Right renal pelvis (tissue), 4 donors: ENCODE results near the gene TSPAN3. TPM values are rescaled to one million over a fixed set of nuclear protein-coding genes. Genes with fewer than 3 reads are reported as not detected.

Experiments used
- DNase-seq, 4 donors: peaks; one replicate each; pipeline ENCODE4 v3.0.0-alpha.2; 2013; ENCODE audit warnings: low read depth in 4 of 4, low spot score in 3 of 4, missing footprints in 1 of 4
- polyA plus RNA-seq, 4 donors: library from polyadenylated mRNA; unstranded; fragments of 120-200 nt; gene quantifications; one replicate each; pipeline ENCODE4 v1.2.1, GENCODE V29; 2013; ENCODE audit not compliant: insufficient read length in 4 of 4

TSPAN3 gene
- polyA plus RNA-seq, 4 donors = 467 to 525 (median 484) TPM

GRCh38 chr15:77085297-77085696 is 14.4 kb upstream of the TSPAN3 start:
- no peak for DNase-seq

- no peak for DNase-seq
These were observed 13.5 kb upstream of the TSPAN3 start for GRCh38 chr15:77084436-77084835.

- DNase-seq = no peak
These were observed 12.7 kb upstream of the TSPAN3 start for GRCh38 chr15:77083381-77084160.

GRCh38 chr15:77081971-77082370 is 11.1 kb upstream of the TSPAN3 start:
- no peak for DNase-seq

- no peak for DNase-seq
These were observed 5.5 kb upstream of the TSPAN3 start for GRCh38 chr15:77076323-77076915.

GRCh38 chr15:77075528-77075927 is 4.6 kb upstream of the TSPAN3 start:
- DNase-seq = no peak

- DNase-seq = no peak
These were observed 3.4 kb upstream of the TSPAN3 start for GRCh38 chr15:77074350-77074749.

GRCh38 chr15:77071305-77072223 is 655 bp upstream of the TSPAN3 start:
- DNase-seq = no peak

GRCh38 chr15:77070180-77070494 is 772 bp downstream of the TSPAN3 start:
- no peak for DNase-seq

- DNase-seq = peak in 1 of 4 donors; percentile 20
These were observed 1.3 kb downstream of the TSPAN3 start for GRCh38 chr15:77069521-77070121.

- no peak for DNase-seq
These were observed 2.3 kb downstream of the TSPAN3 start for GRCh38 chr15:77068633-77069032.

- DNase-seq = no peak
These were observed 3.1 kb downstream of the TSPAN3 start for GRCh38 chr15:77067691-77068367.

- no peak for DNase-seq
These were observed 3.8 kb downstream of the TSPAN3 start for GRCh38 chr15:77066971-77067690.

- DNase-seq = no peak
These were observed 6.2 kb downstream of the TSPAN3 start for GRCh38 chr15:77064539-77065308.

- no peak for DNase-seq
These were observed 6.8 kb downstream of the TSPAN3 start for GRCh38 chr15:77064063-77064462.

GRCh38 chr15:77063249-77063648 is 7.7 kb downstream of the TSPAN3 start:
- DNase-seq = no peak

- no peak for DNase-seq
These were observed 10.4 kb downstream of the TSPAN3 start for GRCh38 chr15:77060546-77060945.

- no peak for DNase-seq
These were observed 11.0 kb downstream of the TSPAN3 start for GRCh38 chr15:77059786-77060361.

GRCh38 chr15:77058468-77058867 is 12.4 kb downstream of the TSPAN3 start:
- DNase-seq = no peak
